Adrenal gland (tissue), 12 donors: ENCODE data around the gene AKAP13. TPM values are rescaled to one million over a fixed set of nuclear protein-coding genes. Genes with fewer than 3 reads are reported as not detected.

ENCODE experiments used
- DNase-seq, 7 donors: peaks; one replicate each; pipeline ENCODE4 v3.0.0-alpha.2; 2019 to 2020
- H3K27ac ChIP-seq, 5 donors: fragments of 200-600 bp; sonication (generic) in 4 of 5; 1 replicate in 3 of 5; 2 replicates in 2 of 5; pipeline versions ENCODE4 v1.5.1 to v1.8.0; 2016 to 2020; ENCODE audit warnings: mild to moderate bottlenecking in 1 of 5
- H3K27me3 ChIP-seq: fragments of 200-600 bp; 2 replicates; pipeline ENCODE4 v1.8.0; 2021
- H3K36me3 ChIP-seq, 2 donors: fragments of 200-600 bp; replicated peaks in 1 of 2; 1 replicate in 1 of 2; 2 replicates in 1 of 2; pipeline versions ENCODE4 v1.5.1 to v1.8.0; 2018 to 2022
- H3K4me1 ChIP-seq, 2 donors: fragments of 200-600 bp; replicated peaks in 1 of 2; 1 replicate in 1 of 2; 2 replicates in 1 of 2; pipeline versions ENCODE4 v1.5.1 to v1.8.0; 2018 to 2021
- H3K4me3 ChIP-seq, 4 donors: fragments of 200-600 bp; sonication (generic) in 3 of 4; one replicate each; pipeline ENCODE4 v1.5.1; 2016 to 2018
- H3K9me3 ChIP-seq, 3 donors: fragments of 200-600 bp; sonication (generic) in 1 of 3; replicated peaks in 1 of 3; 1 replicate in 2 of 3; 2 replicates in 1 of 3; pipeline versions ENCODE4 v1.5.1 to v1.8.0; 2016 to 2021
- POLR2A ChIP-seq, 2 donors: fragments of 450-650 bp; IDR thresholded peaks; one replicate each; pipeline ENCODE4 v1.6.1; 2017; ENCODE audit warnings: antibody characterized with exemption in 2 of 2, mild to moderate bottlenecking in 2 of 2, moderate library complexity in 1 of 2
- WGBS, 4 donors: extraction: QIAGEN DNeasy Blood & Tissue Kit in 2 of 4; methylation state at CpG; one replicate each; pipeline versions ENCODE4 v1.1.5 to v1.1.7; 2013 to 2017; 5-methylcytosine and 5-hydroxymethylcytosine counted together
- intact Hi-C, 2 donors: fragments of 100-400 bp; cut with DNase I; formaldehyde crosslinking; loops; one replicate each; pipeline versions ENCODE4 v1.14.1 to v1.15.0; 2022 to 2023
- polyA plus RNA-seq, 3 donors: library from polyadenylated mRNA; stranded (reverse); fragments of 200-250 nt in 2 of 3; fragments of 350-450 nt in 1 of 3; fragmentation: Illumina TruSeq in 1 of 3; extraction: RNeasy Lipid Tissue Mini Kit (QIAGEN cat#74804) in 1 of 3; gene quantifications; one replicate each; pipeline ENCODE4 v1.2.3, GENCODE V29; 2013 to 2014
- total RNA-seq, 9 donors: library from RNA; depleted of rRNA in 4 of 9; stranded (reverse); fragments of >200 nt in 4 of 9; fragments of 120-200 nt in 1 of 9; fragmentation: NEBNext Ultra II Directional in 1 of 9; extraction: Animal tissue kit (Norgen Biotek cat#: 25700) in 1 of 9; gene quantifications; one replicate each; pipeline versions ENCODE4 v1.1.0 to v1.2.4, GENCODE V29; 2013 to 2023
- TF ChIP-seq, protein P1 (sequence below), 6 experiments: fragments of 450-650 bp in 4 of 6; fragments of 200-600 bp in 2 of 6; sonication (generic) in 1 of 6; IDR thresholded peaks; 1 replicate in 5 of 6; 2 replicates in 1 of 6; pipeline versions ENCODE4 v1.5.1 to v1.8.0; 2016 to 2021; ENCODE audit warnings: antibody characterized with exemption in 6 of 6, mild to moderate bottlenecking in 2 of 6, moderate library complexity in 1 of 6
- donor health status: healthy with polysubstance abuse.
- donor health status: Bipolar disorder and iron deficiency.
- donor health status: DM: yes; HTN: yes; CAD: no.
- donor health status: DM: no; HTN: no; CAD: no.
- donor health status: DM: no; HTN: no; CAD: no.
- donor health status: DM: yes; HTN: yes; CAD: no.

Gene AKAP13
- total and polyA plus RNA-seq, 12 donors: 42.7 to 144 (median 89.2) TPM

DNA sequence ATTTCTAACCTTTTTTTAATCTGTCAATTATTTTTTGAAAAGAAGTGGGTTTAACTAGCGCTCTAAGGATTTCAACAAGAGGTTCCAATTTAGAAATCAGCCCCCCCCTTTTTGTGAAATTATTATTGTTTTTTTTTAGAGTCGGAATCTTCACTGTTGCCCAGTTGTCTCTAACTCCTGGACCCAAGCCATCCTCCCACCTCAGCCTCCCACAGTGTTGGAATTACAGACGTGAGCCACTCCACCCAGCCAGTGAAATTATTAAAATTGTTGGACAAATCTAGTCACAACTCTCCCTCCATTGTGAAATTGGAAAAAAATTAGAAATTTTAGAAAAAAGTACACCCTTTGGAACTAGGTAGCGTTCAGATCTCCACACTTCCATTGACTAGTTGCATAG lies 2.5 kb downstream of the AKAP13 start:
- intact Hi-C loops: no loop called here
- TF ChIP-seq, protein P1, sequence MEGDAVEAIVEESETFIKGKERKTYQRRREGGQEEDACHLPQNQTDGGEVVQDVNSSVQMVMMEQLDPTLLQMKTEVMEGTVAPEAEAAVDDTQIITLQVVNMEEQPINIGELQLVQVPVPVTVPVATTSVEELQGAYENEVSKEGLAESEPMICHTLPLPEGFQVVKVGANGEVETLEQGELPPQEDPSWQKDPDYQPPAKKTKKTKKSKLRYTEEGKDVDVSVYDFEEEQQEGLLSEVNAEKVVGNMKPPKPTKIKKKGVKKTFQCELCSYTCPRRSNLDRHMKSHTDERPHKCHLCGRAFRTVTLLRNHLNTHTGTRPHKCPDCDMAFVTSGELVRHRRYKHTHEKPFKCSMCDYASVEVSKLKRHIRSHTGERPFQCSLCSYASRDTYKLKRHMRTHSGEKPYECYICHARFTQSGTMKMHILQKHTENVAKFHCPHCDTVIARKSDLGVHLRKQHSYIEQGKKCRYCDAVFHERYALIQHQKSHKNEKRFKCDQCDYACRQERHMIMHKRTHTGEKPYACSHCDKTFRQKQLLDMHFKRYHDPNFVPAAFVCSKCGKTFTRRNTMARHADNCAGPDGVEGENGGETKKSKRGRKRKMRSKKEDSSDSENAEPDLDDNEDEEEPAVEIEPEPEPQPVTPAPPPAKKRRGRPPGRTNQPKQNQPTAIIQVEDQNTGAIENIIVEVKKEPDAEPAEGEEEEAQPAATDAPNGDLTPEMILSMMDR (IDR thresholded peaks at IDR 0.05): no peak

DNA sequence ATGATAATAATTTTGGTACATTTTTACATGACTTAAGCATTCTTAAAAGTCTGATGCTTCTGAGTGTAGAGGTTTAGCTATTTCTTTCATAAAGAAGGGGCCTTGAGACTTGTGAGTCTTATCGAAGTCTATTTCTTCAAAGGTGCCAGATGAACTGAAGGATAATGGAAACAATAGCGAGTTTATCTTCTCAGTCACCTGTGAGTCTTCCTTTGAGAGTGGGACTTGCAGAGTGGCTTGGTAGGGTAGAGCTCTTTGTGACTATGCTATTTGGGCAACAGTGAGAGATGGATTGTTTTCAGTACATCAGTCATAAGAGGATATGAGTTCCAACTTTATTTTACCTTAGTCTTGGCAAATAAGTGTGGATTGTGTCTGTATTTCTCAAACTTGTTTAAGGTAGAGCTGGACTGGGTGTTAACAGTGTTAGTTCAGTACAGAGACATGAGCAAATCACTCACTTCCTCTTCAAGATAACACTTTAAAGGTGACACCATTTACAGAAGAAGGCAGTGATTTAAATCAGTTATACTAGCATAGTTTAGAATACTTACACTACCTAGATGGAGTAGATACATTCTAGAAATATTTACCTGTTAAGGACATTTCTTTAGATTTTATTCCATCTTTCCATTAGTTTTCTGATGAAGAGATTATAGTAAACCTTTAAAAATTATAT lies 3.2 kb downstream of the AKAP13 start:
- no peaks in the 10 kb centered on the region for H3K36me3 ChIP-seq
- no peak for DNase-seq
- WGBS, 4 donors: 50 to 76% (median 63%) methylated on average over 2 of the region's 2 CpGs
- no peaks in the 10 kb centered on the region for H3K27me3 ChIP-seq
- H3K4me3 ChIP-seq: no peak overlapping the region
- H3K27ac ChIP-seq: no peak overlapping the region
- peaks cover 11 to 15% of the 10 kb centered on the region in 2 donors for H3K4me1 ChIP-seq
- TF ChIP-seq, protein P1 (IDR thresholded peaks at IDR 0.05): no peak
- TF ChIP-seq POLR2A (IDR thresholded peaks at IDR 0.05): no peak
- intact Hi-C loops: no loop called here
- H3K9me3 ChIP-seq: no peaks in the 10 kb centered on the region

More for the DNA sequence above, 2.5 kb downstream of the AKAP13 start:
- no peaks in the 10 kb centered on the region for H3K36me3 ChIP-seq
- peaks cover 11 to 15% of the 10 kb centered on the region in 2 donors for H3K4me1 ChIP-seq
- H3K27me3 ChIP-seq: no peaks in the 10 kb centered on the region
- WGBS, 4 donors: 92 to 97% (median 95%) methylated on average over 4 of the region's 4 CpGs
- H3K4me3 ChIP-seq: no peak overlapping the region
- H3K9me3 ChIP-seq: no peaks in the 10 kb centered on the region
- no peak overlapping the region for H3K27ac ChIP-seq
- no peak for DNase-seq

DNA sequence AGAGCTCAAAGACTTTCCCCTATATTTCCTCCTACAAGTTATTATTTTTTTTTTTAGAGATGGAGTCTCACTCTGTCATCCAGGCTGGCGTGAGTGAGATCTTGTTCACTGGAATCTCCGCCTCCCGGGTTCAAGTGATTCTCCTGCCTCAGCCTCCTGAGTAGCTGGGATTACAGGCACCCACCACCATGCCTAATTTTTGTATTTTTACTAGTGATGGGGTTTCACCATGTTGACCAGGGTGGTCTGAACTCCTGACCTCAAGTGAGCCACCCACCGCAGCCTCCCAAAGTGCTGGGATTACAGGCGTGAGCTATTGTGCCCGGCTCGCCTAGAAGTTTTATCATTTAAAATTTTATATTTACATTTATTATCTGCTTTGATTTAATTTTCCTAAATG lies 5.9 kb downstream of the AKAP13 start:
- no peak overlapping the region for H3K27ac ChIP-seq
- no peak overlapping the region for H3K4me3 ChIP-seq
- H3K4me1 ChIP-seq: peaks cover 11 to 15% of the 10 kb centered on the region in 2 donors
- intact Hi-C loops: no loop called here
- H3K9me3 ChIP-seq: no peaks in the 10 kb centered on the region
- no peak for DNase-seq
- no peaks in the 10 kb centered on the region for H3K27me3 ChIP-seq
- 83 to 93% (median 88%) methylated on average over 7 of the region's 7 CpGs for WGBS, 4 donors
- no peaks in the 10 kb centered on the region for H3K36me3 ChIP-seq
- no peak for TF ChIP-seq POLR2A (IDR thresholded peaks at IDR 0.05)
- TF ChIP-seq, protein P1 (IDR thresholded peaks at IDR 0.05): no peak

DNA sequence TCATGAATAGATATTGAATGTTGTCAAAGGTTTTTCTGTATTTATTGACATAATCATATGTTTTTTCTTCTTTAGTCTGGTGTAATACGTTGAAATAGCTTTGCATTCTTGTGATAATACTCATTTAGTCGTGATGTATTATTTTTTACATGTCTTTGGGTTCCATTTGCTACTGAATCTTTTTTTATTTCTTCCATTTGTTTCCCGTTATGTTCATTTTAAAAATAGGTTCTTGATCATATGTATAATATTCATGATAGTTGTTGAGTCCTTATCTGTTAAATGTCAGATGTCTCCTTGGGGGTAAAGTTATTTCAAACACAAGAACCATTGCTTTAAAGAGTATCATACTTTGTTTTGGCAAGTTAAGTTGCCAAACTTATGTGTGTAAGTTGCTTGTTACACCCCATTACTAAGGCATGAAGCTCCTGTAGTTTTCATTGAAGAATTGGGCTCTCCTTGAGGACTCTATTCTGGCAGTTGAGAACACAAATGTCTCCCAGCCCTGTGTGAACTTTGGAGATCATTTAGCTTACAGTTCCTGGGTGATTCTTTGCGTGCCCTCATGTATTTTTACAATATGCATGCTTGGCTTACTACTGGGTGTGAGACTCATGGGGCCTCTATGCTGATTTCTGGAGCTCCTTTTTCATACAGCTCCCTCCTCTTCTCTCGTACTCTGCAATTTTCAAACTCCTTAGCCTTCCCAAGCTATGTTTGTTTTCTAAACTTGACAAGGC lies 8.3 kb downstream of the AKAP13 start:
- no peak for DNase-seq
- no peak overlapping the region for H3K4me3 ChIP-seq
- intact Hi-C loops: no loop called here
- no peak for TF ChIP-seq POLR2A (IDR thresholded peaks at IDR 0.05)
- TF ChIP-seq, protein P1 (IDR thresholded peaks at IDR 0.05): no peak
- no peaks in the 10 kb centered on the region for H3K36me3 ChIP-seq
- peaks cover 0 to 1% of the 10 kb centered on the region in 2 donors for H3K4me1 ChIP-seq
- no peaks in the 10 kb centered on the region for H3K9me3 ChIP-seq
- H3K27me3 ChIP-seq: no peaks in the 10 kb centered on the region
- 84 to 91% (median 90%) methylated on average over 5 of the region's 5 CpGs for WGBS, 4 donors
- no peak overlapping the region for H3K27ac ChIP-seq
